Measurements from ENCODE around the gene POGLUT2.
"Not testable (repeated sequence)": the region's sequence is repeated elsewhere in the genome, so short reads cannot be mapped to it uniquely, and the experiment has no call there.

POGLUT2 gene

GRCh38 chr13:102812611-102813287 is 14.0 kb upstream of the POGLUT2 start:
- DNase-seq (ENCODE audit: low read depth, low spot score) = no peak
- peak overlapping the region; percentile 13 for H3K27ac ChIP-seq

DNA sequence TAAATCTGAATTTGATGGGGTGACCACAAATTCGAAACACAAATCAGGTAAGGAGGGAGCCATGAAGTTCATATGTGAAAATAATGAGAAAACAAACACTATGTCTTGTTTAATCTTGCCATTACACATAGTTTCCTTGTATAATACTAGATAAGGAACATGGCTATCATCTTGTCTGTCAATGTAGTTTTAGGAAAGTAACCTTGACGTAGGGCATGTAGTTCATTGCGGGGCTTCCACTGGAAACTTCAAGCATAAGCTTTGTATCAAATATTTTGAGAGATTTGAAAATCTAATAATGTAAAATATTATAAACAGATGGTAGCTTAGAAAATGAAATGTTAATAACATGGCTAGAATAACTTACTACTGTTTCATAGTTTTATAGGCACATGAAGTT is 8.9 kb upstream of the POGLUT2 start:
- no peak for DNase-seq (ENCODE audit: low read depth, low spot score)
- H3K27ac ChIP-seq = no peak overlapping the region

DNA sequence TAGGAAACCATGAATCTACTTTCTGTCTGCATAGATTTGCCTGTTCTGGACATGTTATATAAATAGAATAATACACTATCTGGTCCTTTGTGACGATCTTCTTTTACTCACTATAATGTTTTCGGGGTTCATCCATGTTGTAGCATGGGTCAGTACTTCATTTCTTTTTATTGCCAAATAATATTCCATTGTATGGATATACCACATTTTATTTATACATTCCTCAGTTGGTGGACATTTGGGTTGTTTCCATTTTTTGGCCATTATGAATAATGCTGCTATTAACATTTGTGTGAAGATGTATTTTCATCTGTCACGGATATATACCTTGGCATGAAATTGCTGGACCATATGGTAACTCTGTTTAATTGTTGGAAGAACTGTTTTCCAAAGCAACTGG is 6.9 kb upstream of the POGLUT2 start:
- H3K27ac ChIP-seq = no peak overlapping the region
- DNase-seq (ENCODE audit: low read depth, low spot score) = no peak

- peak overlapping the region; percentile 61 for H3K27ac ChIP-seq
- DNase-seq (ENCODE audit: low read depth, low spot score) = peak; percentile 14
Observed at GRCh38 chr13:102800145-102801041, 1.6 kb upstream of the POGLUT2 start.

- DNase-seq (ENCODE audit: low read depth, low spot score) = no peak
- peak overlapping the region; percentile 61 for H3K27ac ChIP-seq
Observed at GRCh38 chr13:102799426-102800144, 809 bp upstream of the POGLUT2 start.

GRCh38 chr13:102793611-102794355 is 5.0 kb downstream of the POGLUT2 start:
- no peak overlapping the region for H3K27ac ChIP-seq
- no peak for DNase-seq (ENCODE audit: low read depth, low spot score)

- no peak for DNase-seq (ENCODE audit: low read depth, low spot score)
- H3K27ac ChIP-seq = no peak overlapping the region
Observed at GRCh38 chr13:102792396-102792795, 6.4 kb downstream of the POGLUT2 start.

DNA sequence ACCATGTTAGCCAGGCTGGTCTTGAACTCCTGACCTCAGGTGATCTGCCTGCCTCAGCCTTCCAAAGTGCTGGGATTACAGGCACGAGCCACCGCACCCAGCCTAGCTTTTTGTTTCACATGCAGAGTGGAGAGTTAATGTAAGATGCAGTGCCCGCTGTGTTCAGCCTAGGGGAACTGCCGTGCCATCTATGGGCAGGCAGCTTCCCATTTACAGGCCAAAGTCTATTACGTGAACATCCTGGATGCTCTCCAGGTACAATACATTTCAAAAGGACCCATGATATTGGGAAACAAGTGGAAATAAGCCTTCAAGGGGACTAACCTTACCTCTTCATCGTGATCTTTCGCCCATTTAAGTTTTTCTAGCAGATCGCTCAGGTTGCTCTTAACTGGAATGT is 10.1 kb downstream of the POGLUT2 start:
- no peak for DNase-seq (ENCODE audit: low read depth, low spot score)
- H3K27ac ChIP-seq = no peak overlapping the region

GRCh38 chr13:102784483-102784882 is 14.3 kb downstream of the POGLUT2 start:
- no peak overlapping the region for H3K27ac ChIP-seq
- DNase-seq (ENCODE audit: low read depth, low spot score) = no peak

DNA sequence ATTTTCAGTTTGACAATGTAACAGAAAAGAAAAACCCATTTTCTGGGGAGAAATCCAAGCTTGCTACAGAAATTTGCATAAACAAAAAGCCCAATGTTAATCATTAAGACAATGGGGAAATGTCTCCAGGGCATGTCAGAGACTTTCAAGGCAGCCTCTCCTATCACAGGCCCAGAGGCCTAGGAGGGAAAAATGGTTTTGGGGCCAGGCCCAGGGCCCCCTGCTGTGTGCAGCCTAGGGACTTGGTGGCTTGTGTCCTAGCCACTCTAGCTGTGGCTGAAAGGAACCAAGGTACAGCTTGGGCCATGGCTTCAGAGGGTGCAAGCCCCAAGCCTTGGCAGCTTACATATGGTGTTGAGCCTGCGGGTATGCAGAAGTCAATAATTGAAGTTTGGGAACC is 17.2 kb downstream of the POGLUT2 start:
- no peak for DNase-seq (ENCODE audit: low read depth, low spot score)
- no peak overlapping the region for H3K27ac ChIP-seq

DNA sequence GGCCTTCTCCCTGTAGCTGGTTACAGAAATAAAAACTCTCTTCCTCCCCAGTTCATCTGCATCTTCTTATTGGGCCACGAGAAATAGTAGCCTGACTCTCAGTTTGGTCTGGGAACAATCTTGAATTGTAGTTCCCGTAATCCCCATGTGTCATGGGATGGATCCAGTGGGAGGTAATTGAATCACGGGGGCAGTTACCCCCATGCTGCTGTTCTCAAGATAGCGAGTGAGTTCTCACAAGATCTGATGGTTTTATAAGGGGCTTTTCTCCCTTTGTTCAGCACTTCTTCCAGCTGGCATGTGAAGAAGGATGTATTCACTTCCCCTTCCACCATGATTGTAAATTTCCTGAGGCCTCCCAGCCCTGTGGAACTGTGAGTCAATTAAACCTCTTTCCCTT is 18.1 kb downstream of the POGLUT2 start:
- not testable (repeated sequence) for DNase-seq (ENCODE audit: low read depth, low spot score); H3K27ac ChIP-seq

- DNase-seq (ENCODE audit: low read depth, low spot score) = no peak
- H3K27ac ChIP-seq = no peak overlapping the region
Observed at GRCh38 chr13:102779436-102780159, 19.2 kb downstream of the POGLUT2 start.

DNA sequence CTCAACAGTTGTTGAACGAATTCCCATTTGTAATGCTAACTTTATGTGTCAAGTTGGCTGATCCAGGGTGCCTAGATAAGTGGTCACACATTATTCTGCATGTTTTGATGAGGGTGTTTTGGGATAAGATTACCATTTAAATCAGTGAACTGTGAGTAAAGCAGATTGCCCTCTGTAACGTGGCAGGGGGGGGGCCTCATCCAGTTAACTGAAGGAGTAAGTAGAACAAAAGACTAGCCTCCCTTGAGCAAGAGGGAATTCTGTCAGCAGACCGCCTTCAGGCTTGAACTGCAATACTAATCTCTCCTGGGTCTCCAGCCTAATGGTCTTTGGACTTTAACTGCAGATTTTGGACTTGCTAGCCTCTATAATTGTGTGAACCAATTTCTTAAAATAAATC is 21.0 kb downstream of the POGLUT2 start:
- no peak overlapping the region for H3K27ac ChIP-seq
- no peak for DNase-seq (ENCODE audit: low read depth, low spot score)

- no peak for DNase-seq (ENCODE audit: low read depth, low spot score)
- H3K27ac ChIP-seq = no peak overlapping the region
Observed at GRCh38 chr13:102776271-102776670, 22.5 kb downstream of the POGLUT2 start.

- H3K27ac ChIP-seq = no peak overlapping the region
Observed at GRCh38 chr13:102774591-102775520, 23.9 kb downstream of the POGLUT2 start.

DNA sequence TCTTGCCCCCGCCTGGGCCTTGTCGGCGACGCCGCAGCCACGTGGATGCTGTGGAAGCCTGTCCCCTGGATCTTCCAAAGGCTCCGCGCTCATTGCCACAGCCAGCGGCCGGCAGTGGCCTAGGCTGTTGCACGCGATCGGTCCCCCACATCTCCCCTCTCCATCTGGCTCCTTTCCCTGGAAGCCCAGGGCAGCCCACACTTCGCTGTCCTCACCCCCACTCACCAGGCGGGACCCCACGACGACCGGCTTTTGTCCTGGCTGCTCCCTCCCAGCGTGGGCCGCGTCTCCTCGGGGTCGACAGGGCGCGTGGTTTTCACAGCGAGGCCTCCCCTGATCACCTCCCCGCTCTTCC is 24.6 kb downstream of the POGLUT2 start:
- H3K27ac ChIP-seq = no peak overlapping the region
- no peak for DNase-seq (ENCODE audit: low read depth, low spot score)

More at GRCh38 chr13:102774591-102775520, 23.9 kb downstream of the POGLUT2 start:
- DNase-seq (ENCODE audit: low read depth, low spot score) = no peak

- DNase-seq (ENCODE audit: low read depth, low spot score) = peak; percentile 22
- peak within 1 kb of the TSS; percentile 41 for H3K27ac ChIP-seq
Observed at GRCh38 chr13:102773441-102774213, 25.1 kb downstream of the POGLUT2 start, which contains the start of gene TEX30. TEX30 (minus strand) TSS chr13:102773786; CDS start chr13:102770026, 3,760 bp downstream.

- no peak overlapping the region for H3K27ac ChIP-seq
- no peak for DNase-seq (ENCODE audit: low read depth, low spot score)
Observed at GRCh38 chr13:102772042-102772425, 26.7 kb downstream of the POGLUT2 start.

Measured in epithelial cell of prostate (primary cell).